Erythroblast (primary cell): ENCODE data around the gene PPP1R37.

ENCODE experiments used
- DNase-seq, 2 experiments: peaks; one replicate each; lab custom pipeline; 2025; lab: John Stamatoyannopoulos, UW
- GATA1 ChIP-seq: IDR thresholded peaks from 2 replicates; pipeline ENCODE4 v1.6.1; 2011; ENCODE audit warnings: low read depth, mild to moderate bottlenecking, control low read depth, low read length, moderate library complexity
- POLR2A ChIP-seq: IDR thresholded peaks from 2 replicates; pipeline ENCODE4 v1.6.1; 2011; ENCODE audit warnings: mild to moderate bottlenecking, low read length

PPP1R37 gene

DNA sequence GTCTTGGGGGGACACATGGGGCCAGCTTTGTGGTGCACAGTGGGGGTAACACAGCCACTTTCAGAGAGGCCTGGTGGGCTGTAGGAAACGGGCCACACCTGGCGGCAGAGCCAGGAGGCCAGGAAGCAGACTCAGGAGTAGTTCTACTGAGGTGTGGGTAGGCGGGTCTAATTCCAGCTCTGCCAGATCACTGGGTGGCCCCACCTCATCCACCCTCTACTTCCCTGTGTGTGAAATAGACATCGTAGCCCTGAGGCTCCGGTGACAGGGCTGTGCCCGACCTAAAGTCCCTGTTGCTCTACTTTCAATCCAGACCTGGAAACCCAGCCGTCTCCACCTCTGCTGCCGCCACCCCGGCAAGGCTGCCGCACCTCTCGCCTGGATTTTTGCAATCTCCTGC is 63.8 kb downstream of the PPP1R37 start:
- TF ChIP-seq POLR2A (no peak), GATA1 (no peak)
- DNase-seq = no peak

GRCh38 chr19:45158503-45159209 is 65.7 kb downstream of the PPP1R37 start:
- TF ChIP-seq GATA1 (no peak), POLR2A (no peak)
- DNase-seq = no peak

- no peak for DNase-seq
- TF ChIP-seq GATA1 (no peak), POLR2A (no peak)
These were observed 66.4 kb downstream of the PPP1R37 start for GRCh38 chr19:45159210-45159970.

GRCh38 chr19:45159971-45160324 is 67.0 kb downstream of the PPP1R37 start:
- TF ChIP-seq POLR2A (no peak), GATA1 (no peak)
- DNase-seq = no peak

- no peak for DNase-seq
- TF ChIP-seq GATA1 = no peak
- no peak for TF ChIP-seq POLR2A
These were observed 68.1 kb downstream of the PPP1R37 start, which contains the start of gene NKPD1 for GRCh38 chr19:45160870-45161737. Gene NKPD1 (minus strand): TSS chr19:45160982. CDS start chr19:45160150, 832 bp downstream.

DNA sequence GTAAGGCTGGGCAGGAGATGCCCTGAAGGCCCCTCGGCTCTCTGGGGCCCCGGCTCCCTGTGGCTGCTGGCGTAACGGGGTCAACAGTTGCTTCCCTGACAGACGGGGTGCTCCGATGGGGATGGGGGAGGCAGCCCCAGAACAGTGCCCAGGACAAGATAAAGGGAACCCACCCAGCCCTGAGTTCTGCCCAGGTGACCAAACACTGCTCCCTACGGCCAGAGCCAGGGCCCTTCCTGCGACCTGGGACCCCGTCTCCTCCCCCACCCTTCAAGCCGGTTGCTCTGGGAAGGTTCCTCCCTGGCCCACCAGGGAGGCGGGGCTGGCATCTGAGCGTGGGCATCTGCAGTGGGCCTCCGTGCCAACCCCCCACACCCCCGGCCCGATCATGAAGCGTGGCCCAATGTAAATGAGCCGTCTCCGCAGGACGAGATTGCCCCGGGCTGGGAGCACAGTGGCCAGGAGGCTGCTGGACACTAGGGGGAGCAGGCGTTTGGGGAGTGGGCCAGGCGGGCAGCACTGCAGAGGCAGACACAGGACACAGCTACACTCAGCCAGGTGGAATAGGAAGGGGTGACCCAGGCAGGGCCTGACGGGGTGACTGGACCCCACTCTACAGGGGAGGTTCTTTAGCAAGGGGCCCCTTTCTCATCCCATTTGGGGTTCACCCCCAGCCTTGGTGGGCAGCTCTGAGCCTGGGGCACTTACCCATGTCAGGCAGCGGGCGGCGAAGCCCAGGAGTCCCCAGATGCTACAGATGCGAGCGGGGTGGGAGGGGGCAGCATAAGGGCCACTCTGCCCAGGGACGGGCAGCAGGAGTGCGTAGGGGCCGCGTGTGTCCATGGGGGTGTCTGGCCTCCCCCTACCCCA is 69.0 kb downstream of the PPP1R37 start:
- DNase-seq = no peak
- TF ChIP-seq GATA1 = no peak
- no peak for TF ChIP-seq POLR2A

DNA sequence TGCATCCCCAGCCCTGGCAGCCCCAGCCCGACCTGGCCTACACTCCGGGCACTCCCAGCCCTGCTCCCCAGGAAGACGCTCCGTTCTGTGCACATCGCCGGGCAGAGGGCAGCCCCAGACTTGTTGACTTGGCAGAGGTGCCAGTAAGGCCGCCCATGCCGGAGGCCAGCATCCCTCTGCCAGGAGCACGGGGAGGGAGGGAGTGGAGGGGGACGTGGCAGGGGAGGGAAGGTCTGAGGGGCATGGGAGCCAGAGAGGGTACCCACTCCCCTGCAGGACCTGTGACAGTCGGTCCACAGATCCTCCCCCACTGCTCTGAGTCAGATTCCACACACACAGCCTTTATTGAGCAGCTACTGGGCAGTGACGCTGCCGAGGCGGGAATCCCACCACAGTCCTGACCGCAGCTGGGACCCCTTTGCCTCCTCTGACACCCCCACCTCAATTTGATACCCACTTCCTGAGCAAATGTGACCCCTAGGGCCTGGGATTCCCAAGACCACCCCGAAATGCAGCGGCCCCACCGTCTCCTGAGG is 69.7 kb downstream of the PPP1R37 start:
- no peak for TF ChIP-seq POLR2A
- DNase-seq = no peak

DNA sequence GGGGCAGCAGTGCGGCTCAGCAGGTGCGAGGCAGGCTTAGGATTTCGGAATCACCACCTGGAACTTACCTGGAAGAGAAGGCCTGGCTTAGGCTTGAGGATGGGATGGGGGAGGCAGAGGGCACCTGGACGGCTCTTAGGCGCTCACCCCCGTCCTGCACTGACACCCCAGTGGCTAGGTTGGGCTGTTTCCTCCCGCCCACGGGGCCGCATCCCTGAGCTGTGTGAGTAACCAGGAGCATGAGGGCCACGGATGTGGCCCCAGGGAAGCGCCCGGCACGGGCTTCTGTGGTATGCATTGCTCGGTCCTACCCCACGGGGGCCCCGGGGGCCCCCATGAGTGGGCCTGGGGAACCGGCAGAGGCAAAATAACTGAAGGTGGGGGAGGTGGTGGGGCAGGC is 70.2 kb downstream of the PPP1R37 start:
- TF ChIP-seq POLR2A (no peak), GATA1 (no peak)
- no peak for DNase-seq

DNA sequence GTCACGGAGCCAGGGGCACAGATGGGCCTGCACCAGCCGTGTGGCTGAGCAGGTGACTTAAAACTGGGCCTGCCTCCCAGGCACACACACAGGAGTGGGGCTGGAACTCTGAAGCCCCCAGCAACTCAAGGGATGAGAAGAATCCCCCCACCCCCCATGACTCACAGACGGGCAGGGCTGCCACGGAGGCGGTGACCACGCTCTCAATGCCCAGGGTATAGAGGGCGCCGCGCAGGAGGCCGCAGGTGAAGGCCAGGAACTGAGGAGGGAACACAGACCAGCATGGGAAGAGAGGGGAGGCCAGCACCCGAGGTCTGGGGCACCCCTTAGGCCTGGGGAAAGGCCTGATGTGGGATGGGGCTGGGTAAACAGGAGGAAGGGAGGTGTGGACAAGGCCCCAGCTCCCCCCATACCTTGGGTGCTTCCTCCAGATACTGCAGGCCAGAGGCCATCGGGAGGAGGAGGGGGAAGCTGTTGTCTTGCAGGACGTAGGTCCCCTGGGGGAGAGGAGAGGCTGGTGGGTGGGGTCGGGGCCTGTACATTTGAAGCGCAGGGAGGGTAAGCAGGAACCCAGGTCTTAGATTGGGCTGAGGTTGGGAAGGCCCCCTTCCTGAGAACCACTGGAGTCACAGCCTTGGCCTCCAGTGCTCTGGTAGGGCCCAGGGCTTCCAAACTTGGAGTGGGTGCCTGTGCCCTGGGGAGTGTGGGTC is 70.9 kb downstream of the PPP1R37 start:
- DNase-seq = no peak
- no peak for TF ChIP-seq POLR2A
- no peak for TF ChIP-seq GATA1

DNA sequence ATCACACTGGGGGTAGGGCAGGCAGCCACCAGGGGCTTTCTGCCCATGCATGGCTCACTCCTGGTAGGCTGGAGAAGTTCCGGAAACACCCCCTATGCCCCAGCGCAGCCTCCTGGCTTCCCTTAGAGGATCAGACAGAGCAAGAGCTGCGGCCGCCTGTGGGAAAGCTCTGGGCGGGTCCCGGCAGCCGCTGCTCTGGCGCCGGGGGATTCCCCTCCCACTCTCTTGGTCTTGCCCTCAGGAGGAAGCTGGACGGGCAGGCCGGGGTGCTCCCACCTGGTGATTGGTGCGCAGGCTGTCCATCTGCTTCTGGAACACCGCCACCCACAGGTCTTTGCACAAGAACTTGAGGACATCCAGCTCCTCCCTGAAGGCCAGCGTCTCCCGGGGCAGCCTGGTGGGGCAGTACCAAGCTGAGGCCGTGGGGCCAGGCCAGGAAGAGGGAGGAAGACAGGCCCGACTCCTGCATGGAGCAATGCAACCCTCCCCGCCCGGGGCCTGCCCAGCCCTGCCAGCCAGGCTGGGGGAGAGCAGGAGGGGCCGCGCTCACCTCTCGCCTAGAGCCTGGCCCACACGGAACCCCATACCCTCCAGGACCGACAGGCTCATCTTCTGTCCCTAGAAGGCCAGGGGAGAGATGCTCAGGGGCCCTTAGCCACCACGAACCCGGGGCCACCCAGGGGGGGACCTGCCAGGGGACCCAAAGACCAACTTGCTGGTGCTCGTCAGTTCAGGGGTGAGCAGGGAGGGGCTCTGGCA is 71.8 kb downstream of the PPP1R37 start:
- DNase-seq = peak in 1 of 2 experiments; percentile 33

GRCh38 chr19:45166723-45167252 is 73.8 kb downstream of the PPP1R37 start:
- TF ChIP-seq GATA1 (no peak), POLR2A (no peak)
- DNase-seq = no peak

More for the DNA sequence above, 71.8 kb downstream of the PPP1R37 start:
- TF ChIP-seq POLR2A = peak; percentile 19
- TF ChIP-seq GATA1 = no peak
